Mucosa of stomach (tissue), 1 donor: ENCODE data around the gene LENG9.

ENCODE experiments used
- H3K27me3 ChIP-seq: one replicate; pipeline ENCODE4 v1.7.0; 2013; ENCODE audit warnings: mild to moderate bottlenecking, low read length; ENCODE audit not compliant: control insufficient read depth, insufficient read depth
- H3K36me3 ChIP-seq: one replicate; pipeline ENCODE4 v1.7.0; 2013; ENCODE audit warnings: low read length; ENCODE audit not compliant: control insufficient read depth, insufficient read depth
- H3K4me1 ChIP-seq: one replicate; pipeline ENCODE4 v1.7.0; 2013; ENCODE audit warnings: mild to moderate bottlenecking, low read length; ENCODE audit not compliant: control insufficient read depth, insufficient read depth
- H3K4me3 ChIP-seq: one replicate; pipeline ENCODE4 v1.7.0; 2013; ENCODE audit warnings: low read length
- H3K9ac ChIP-seq: one replicate; pipeline ENCODE4 v1.7.0; 2013; ENCODE audit warnings: mild to moderate bottlenecking, low read length, moderate library complexity
- H3K9me3 ChIP-seq: one replicate; pipeline ENCODE4 v1.7.0; 2013; ENCODE audit warnings: mild to moderate bottlenecking, low read length, moderate library complexity; ENCODE audit not compliant: control insufficient read depth
- donor health status: Pancreatic carcinoma.

LENG9 gene

GRCh38 chr19:54430306-54431254 lies 33.0 kb downstream of the LENG9 start:
- H3K9ac ChIP-seq: no peak overlapping the region
- peaks cover 18% of the 10 kb centered on the region for H3K4me1 ChIP-seq
- no peaks in the 10 kb centered on the region for H3K36me3 ChIP-seq
- H3K27me3 ChIP-seq: peaks cover 55% of the 10 kb centered on the region
- no peak overlapping the region for H3K4me3 ChIP-seq
- H3K9me3 ChIP-seq: no peaks in the 10 kb centered on the region

DNA sequence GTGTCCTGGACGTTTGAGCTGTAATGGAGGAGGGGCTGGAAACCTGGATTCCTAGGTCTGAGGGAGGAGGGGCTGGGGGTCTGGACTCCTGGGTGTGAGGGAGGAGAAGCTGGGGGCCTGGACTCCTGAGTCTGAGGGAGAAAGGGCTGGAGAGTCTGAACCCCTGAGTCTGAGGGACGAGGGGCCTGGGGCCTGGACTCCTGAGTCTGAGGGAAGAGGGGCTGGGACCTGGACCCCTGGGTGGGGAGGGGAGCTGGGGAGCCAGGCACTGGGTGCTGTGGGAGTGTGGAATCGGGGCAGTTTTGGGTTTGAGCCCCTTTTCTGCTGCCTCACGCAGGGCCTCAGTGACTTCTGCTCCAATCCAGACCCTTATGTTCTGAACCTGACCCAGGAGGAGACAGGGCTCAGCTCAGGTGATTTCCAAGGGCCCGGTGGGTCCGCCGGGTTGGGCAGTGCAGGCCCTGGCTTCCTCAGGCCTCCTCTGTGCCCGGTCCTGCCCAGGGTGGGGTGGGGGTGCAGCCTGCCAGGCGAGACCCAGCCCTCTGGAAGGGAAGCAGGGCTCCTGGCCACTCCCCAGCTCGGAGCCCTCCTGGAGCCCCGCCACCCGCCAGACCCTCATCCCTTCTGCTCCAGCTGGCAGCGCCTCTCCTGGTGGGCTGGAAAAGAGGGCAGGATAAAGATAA lies 33.9 kb downstream of the LENG9 start:
- no peaks in the 10 kb centered on the region for H3K9me3 ChIP-seq
- H3K36me3 ChIP-seq: no peaks in the 10 kb centered on the region
- H3K9ac ChIP-seq: no peak overlapping the region
- H3K27me3 ChIP-seq: peaks cover 47% of the 10 kb centered on the region
- no peak overlapping the region for H3K4me3 ChIP-seq
- peaks cover 16% of the 10 kb centered on the region for H3K4me1 ChIP-seq

- Histone ChIP-seq H3K4me3 (no peak overlapping the region), H3K27me3 (peaks cover 42% of the 10 kb centered on the region), H3K9me3 (no peaks in the 10 kb centered on the region), H3K4me1 (peaks cover 11% of the 10 kb centered on the region), H3K9ac (no peak overlapping the region), H3K36me3 (no peaks in the 10 kb centered on the region)
Measured at GRCh38 chr19:54429176-54429495, 34.4 kb downstream of the LENG9 start.

GRCh38 chr19:54428323-54429175 lies 35.0 kb downstream of the LENG9 start:
- Histone ChIP-seq H3K36me3 (no peaks in the 10 kb centered on the region), H3K27me3 (peaks cover 38% of the 10 kb centered on the region), H3K4me3 (no peak overlapping the region), H3K4me1 (peaks cover 11% of the 10 kb centered on the region), H3K9me3 (no peaks in the 10 kb centered on the region), H3K9ac (no peak overlapping the region)

DNA sequence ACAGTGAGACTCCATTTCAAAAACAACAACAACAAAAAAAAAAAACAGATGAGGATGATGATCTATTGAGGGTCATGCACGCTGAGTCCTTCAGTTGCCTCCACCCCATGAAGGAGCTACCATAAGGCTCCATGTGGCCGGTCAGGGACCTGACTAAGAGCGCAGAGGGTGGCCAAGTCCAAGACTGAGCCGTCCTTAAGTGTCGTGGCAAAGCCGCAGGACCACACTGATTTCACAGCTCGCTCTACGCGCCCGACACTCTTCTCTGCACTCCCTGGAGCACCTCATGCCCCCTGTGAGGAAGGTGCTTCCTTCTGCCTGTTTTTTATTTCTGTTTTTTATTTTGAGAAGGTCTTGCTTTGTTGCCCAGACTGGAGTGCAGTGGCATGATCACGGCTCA lies 36.0 kb downstream of the LENG9 start:
- Histone ChIP-seq H3K36me3 (no peaks in the 10 kb centered on the region), H3K9me3 (no peaks in the 10 kb centered on the region), H3K27me3 (peaks cover 33% of the 10 kb centered on the region), H3K4me1 (peaks cover 11% of the 10 kb centered on the region), H3K4me3 (no peak overlapping the region), H3K9ac (no peak overlapping the region)

- Histone ChIP-seq H3K9me3 (no peaks in the 10 kb centered on the region), H3K27me3 (peaks cover 29% of the 10 kb centered on the region), H3K4me3 (no peak overlapping the region), H3K4me1 (peaks cover 9% of the 10 kb centered on the region), H3K9ac (no peak overlapping the region), H3K36me3 (no peaks in the 10 kb centered on the region)
Measured at GRCh38 chr19:54426291-54426931, 37.2 kb downstream of the LENG9 start.

DNA sequence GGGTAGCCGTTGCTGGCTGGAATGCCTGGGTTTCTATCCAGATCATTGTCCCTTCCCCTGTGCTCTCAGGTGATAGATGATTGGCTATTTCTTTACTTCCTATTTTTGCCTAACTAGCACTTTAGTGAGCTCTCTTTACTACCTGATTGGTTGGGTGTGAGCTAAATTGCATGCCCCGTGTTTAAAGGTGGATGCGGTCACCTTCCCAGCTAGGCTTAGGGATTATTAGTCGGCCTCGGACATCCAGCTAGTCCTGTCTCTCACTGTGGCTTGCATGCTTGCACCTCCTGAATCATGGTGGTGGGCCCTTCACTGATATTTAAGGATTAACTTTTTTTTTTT lies 38.2 kb downstream of the LENG9 start:
- no peaks in the 10 kb centered on the region for H3K36me3 ChIP-seq
- no peaks in the 10 kb centered on the region for H3K4me1 ChIP-seq
- H3K9me3 ChIP-seq: no peaks in the 10 kb centered on the region
- H3K27me3 ChIP-seq: peaks cover 39% of the 10 kb centered on the region
- no peak overlapping the region for H3K9ac ChIP-seq
- no peak overlapping the region for H3K4me3 ChIP-seq

- H3K9ac ChIP-seq: no peak overlapping the region
- H3K36me3 ChIP-seq: no peaks in the 10 kb centered on the region
- H3K9me3 ChIP-seq: no peaks in the 10 kb centered on the region
- H3K4me1 ChIP-seq: no peaks in the 10 kb centered on the region
- H3K4me3 ChIP-seq: no peak overlapping the region
- peaks cover 39% of the 10 kb centered on the region for H3K27me3 ChIP-seq
Measured at GRCh38 chr19:54424660-54425381, 38.8 kb downstream of the LENG9 start.

- Histone ChIP-seq H3K4me1 (no peaks in the 10 kb centered on the region), H3K9me3 (no peaks in the 10 kb centered on the region), H3K4me3 (no peak overlapping the region), H3K36me3 (no peaks in the 10 kb centered on the region), H3K27me3 (peaks cover 39% of the 10 kb centered on the region), H3K9ac (no peak overlapping the region)
Measured at GRCh38 chr19:54424201-54424600, 39.4 kb downstream of the LENG9 start.

DNA sequence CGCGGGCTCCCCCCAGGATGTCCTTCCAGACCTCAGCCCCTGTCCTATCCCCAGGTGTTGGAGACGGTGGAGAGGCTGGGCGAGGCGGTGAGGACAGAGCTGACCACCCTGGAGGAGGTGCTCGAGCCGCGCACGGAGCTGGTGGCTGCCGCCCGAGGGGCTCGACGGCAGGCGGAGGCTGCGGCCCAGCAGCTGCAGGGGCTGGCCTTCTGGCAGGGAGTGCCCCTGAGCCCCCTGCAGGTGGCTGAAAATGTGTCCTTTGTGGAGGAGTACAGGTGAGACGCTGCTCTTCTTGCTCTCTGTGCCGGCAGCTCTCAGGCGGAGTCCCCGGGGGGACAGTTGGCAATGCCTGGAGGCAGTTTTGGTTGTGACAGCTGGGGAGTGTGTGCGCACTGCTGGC lies 41.4 kb downstream of the LENG9 start:
- H3K9me3 ChIP-seq: no peaks in the 10 kb centered on the region
- H3K27me3 ChIP-seq: peaks cover 41% of the 10 kb centered on the region
- H3K9ac ChIP-seq: no peak overlapping the region
- H3K4me3 ChIP-seq: no peak overlapping the region
- H3K36me3 ChIP-seq: no peaks in the 10 kb centered on the region
- H3K4me1 ChIP-seq: no peaks in the 10 kb centered on the region

DNA sequence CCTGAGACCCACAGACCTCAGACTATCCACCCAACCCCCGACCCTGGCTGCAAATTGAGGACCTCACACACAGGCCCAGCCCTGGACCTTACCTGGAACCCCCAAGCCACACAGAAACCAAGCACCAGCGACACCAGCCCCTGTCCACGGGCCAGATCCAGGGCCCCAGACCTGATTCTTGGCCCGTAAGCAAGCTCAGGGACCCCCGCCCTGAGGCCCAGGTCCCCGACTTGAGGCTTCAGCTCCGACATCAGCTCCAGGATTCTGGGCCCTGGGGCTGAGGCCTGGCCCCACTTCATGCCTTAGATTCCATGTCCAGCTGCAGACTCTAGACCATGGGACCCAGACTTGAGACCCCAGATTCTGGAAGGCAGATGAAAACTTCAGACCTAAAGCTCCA lies 42.1 kb downstream of the LENG9 start:
- H3K4me1 ChIP-seq: no peaks in the 10 kb centered on the region
- peaks cover 47% of the 10 kb centered on the region for H3K27me3 ChIP-seq
- H3K9ac ChIP-seq: no peak overlapping the region
- no peaks in the 10 kb centered on the region for H3K9me3 ChIP-seq
- H3K36me3 ChIP-seq: no peaks in the 10 kb centered on the region
- no peak overlapping the region for H3K4me3 ChIP-seq
